ENCODE measurements around the gene BNC2. TPM values are rescaled to one million over a fixed set of nuclear protein-coding genes. Genes with fewer than 3 reads are reported as not detected.

BNC2 gene
- total and polyA plus RNA-seq, 2 of the 13 experiments (the other 11 are each of a cell fraction or from before 2014, with no cell fraction given) = not detected

DNA sequence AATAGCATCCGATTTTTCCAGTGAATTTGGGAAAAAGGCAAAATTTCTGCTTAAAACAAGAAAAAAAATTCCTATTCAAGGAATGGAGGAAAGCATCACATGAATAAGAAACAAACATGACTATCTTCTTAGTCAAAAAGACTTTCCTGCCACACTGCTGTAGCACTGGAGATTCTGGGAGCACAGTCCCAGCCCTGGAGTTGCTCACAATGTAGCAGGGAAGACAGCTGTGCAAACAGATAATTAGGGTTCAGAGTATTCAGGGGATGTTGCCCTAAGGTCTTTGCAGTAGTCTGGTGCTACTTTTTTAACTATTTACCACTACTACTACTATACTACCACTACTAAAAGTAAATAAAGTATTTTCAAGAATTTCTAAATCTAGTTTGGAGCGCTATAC is 86.5 kb downstream of the BNC2 start:
- Histone ChIP-seq H3K27me3 (ENCODE audit: control insufficient read depth in 1 of 2, insufficient read depth in 2 of 2, low read length in 2 of 2) (no peaks in the 10 kb centered on the region), H3K9me3 (ENCODE audit: low read length) (no peaks in the 10 kb centered on the region), H3K79me2 (ENCODE audit: insufficient read depth, low read length) (no peaks in the 10 kb centered on the region), H3K4me2 (ENCODE audit: low read depth, low read length) (no peak overlapping the region), H3K4me1 (ENCODE audit: insufficient read depth, low read length) (no peaks in the 10 kb centered on the region), H3K27ac (ENCODE audit: extremely low read length, insufficient read depth, low read length) (no peak overlapping the region), H2AFZ (ENCODE audit: low read length) (no peak overlapping the region), H3K9ac (ENCODE audit: insufficient read depth, low read depth, low read length) (no peak overlapping the region), H3K4me3 (replicated peaks in 1 of 3; ENCODE audit: insufficient read depth in 1 of 3, low read depth in 2 of 3, low read length in 3 of 3) (no peak overlapping the region), H3K36me3 (replicated peaks in 1 of 2; ENCODE audit: control insufficient read depth in 1 of 2, insufficient read depth in 2 of 2, low read length in 2 of 2) (no peaks in the 10 kb centered on the region), H4K20me1 (ENCODE audit: insufficient read depth, low read length) (no peaks in the 10 kb centered on the region)
- BruUV-seq (replicated peaks) = no TSS peak
- no peak for FAIRE-seq
- TF ChIP-seq SNAI1 (CRISPR knock-in tag; IDR thresholded peaks at IDR 0.05; ENCODE audit: borderline replicate concordance) (no peak), HNRNPUL1 (IDR thresholded peaks at IDR 0.05; ENCODE audit: low read depth, low read length) (no peak), RFX5 (IDR thresholded peaks at IDR 0.05; ENCODE audit: low read depth, low read length) (no peak)
- intact Hi-C loops (cut with micrococcal nuclease; ENCODE audit: unreplicated experiment) (no loop called here), in situ Hi-C loops (cut with HindIII; ENCODE audit: extremely low pct_ligation_motif_present, low pct_unique_long_range_greater_than_20kb) (no loop called here)
- ChIA-PET POLR2A (no interaction called here), CTCF (ENCODE audit: low intra/inter-chr PET ratio, low total read pairs) (no interaction called here)
- WGBS (ENCODE audit: low lambda C conversion rate) = 0% methylated on average over 2 of the region's 2 CpGs
- ATAC-seq = no peak
- DNase-seq (ENCODE audit: low spot score) = no peak

GRCh38 chr9:16782490-16782889 is 88.0 kb downstream of the BNC2 start:
- Histone ChIP-seq H3K36me3 (replicated peaks in 1 of 2; ENCODE audit: control insufficient read depth in 1 of 2, insufficient read depth in 2 of 2, low read length in 2 of 2) (no peaks in the 10 kb centered on the region), H3K4me3 (replicated peaks in 1 of 3; ENCODE audit: insufficient read depth in 1 of 3, low read depth in 2 of 3, low read length in 3 of 3) (no peak overlapping the region), H3K79me2 (ENCODE audit: insufficient read depth, low read length) (no peaks in the 10 kb centered on the region), H2AFZ (ENCODE audit: low read length) (no peak overlapping the region), H3K27me3 (ENCODE audit: control insufficient read depth in 1 of 2, insufficient read depth in 2 of 2, low read length in 2 of 2) (no peaks in the 10 kb centered on the region), H4K20me1 (ENCODE audit: insufficient read depth, low read length) (no peaks in the 10 kb centered on the region), H3K27ac (ENCODE audit: extremely low read length, insufficient read depth, low read length) (no peak overlapping the region), H3K9me3 (ENCODE audit: low read length) (no peaks in the 10 kb centered on the region), H3K4me2 (ENCODE audit: low read depth, low read length) (no peak overlapping the region), H3K4me1 (ENCODE audit: insufficient read depth, low read length) (no peaks in the 10 kb centered on the region), H3K9ac (ENCODE audit: insufficient read depth, low read depth, low read length) (no peak overlapping the region)
- in situ Hi-C loops (cut with HindIII; ENCODE audit: extremely low pct_ligation_motif_present, low pct_unique_long_range_greater_than_20kb) (no loop called here), intact Hi-C loops (cut with micrococcal nuclease; ENCODE audit: unreplicated experiment) (no loop called here)
- FAIRE-seq = no peak
- ATAC-seq = no peak
- 15% methylated on average over 3 of the region's 3 CpGs for WGBS (ENCODE audit: low lambda C conversion rate)
- BruUV-seq (replicated peaks) = no TSS peak
- CTCF ChIA-PET (ENCODE audit: low intra/inter-chr PET ratio, low total read pairs) = no interaction called here
- POLR2A ChIA-PET = no interaction called here
- no peak for DNase-seq (ENCODE audit: low spot score)
- no peak for TF ChIP-seq TCF12 (IDR thresholded peaks at IDR 0.05)
- TF ChIP-seq TCF12 (CRISPR knock-in tag; IDR thresholded peaks at IDR 0.05) = no peak
- TF ChIP-seq, protein P1, sequence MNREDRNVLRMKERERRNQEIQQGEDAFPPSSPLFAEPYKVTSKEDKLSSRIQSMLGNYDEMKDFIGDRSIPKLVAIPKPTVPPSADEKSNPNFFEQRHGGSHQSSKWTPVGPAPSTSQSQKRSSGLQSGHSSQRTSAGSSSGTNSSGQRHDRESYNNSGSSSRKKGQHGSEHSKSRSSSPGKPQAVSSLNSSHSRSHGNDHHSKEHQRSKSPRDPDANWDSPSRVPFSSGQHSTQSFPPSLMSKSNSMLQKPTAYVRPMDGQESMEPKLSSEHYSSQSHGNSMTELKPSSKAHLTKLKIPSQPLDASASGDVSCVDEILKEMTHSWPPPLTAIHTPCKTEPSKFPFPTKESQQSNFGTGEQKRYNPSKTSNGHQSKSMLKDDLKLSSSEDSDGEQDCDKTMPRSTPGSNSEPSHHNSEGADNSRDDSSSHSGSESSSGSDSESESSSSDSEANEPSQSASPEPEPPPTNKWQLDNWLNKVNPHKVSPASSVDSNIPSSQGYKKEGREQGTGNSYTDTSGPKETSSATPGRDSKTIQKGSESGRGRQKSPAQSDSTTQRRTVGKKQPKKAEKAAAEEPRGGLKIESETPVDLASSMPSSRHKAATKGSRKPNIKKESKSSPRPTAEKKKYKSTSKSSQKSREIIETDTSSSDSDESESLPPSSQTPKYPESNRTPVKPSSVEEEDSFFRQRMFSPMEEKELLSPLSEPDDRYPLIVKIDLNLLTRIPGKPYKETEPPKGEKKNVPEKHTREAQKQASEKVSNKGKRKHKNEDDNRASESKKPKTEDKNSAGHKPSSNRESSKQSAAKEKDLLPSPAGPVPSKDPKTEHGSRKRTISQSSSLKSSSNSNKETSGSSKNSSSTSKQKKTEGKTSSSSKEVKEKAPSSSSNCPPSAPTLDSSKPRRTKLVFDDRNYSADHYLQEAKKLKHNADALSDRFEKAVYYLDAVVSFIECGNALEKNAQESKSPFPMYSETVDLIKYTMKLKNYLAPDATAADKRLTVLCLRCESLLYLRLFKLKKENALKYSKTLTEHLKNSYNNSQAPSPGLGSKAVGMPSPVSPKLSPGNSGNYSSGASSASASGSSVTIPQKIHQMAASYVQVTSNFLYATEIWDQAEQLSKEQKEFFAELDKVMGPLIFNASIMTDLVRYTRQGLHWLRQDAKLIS (CRISPR knock-in tag; IDR thresholded peaks at IDR 0.05) = no peak
- TF ChIP-seq STAG1 (CRISPR knock-in tag; IDR thresholded peaks at IDR 0.05) = no peak
- no peak for TF ChIP-seq HOXD1 (CRISPR knock-in tag; IDR thresholded peaks at IDR 0.05)
- no peak for TF ChIP-seq PHB2 (IDR thresholded peaks at IDR 0.05; ENCODE audit: partially characterized antibody)
- TF ChIP-seq PPARG (CRISPR knock-in tag; conservative IDR thresholded peaks at IDR 0.05) = no peak
- TF ChIP-seq ZNF687 (CRISPR knock-in tag; IDR thresholded peaks at IDR 0.05) = no peak
